Measurements from ENCODE around the gene ZFP62. TPM values are rescaled to one million over a fixed set of nuclear protein-coding genes. Genes with fewer than 3 reads are reported as not detected.

ZFP62 gene
- total and polyA plus RNA-seq, 2 of the 4 experiments (the other 2 are of a cell fraction), result 8.2 to 20.3 TPM

DNA sequence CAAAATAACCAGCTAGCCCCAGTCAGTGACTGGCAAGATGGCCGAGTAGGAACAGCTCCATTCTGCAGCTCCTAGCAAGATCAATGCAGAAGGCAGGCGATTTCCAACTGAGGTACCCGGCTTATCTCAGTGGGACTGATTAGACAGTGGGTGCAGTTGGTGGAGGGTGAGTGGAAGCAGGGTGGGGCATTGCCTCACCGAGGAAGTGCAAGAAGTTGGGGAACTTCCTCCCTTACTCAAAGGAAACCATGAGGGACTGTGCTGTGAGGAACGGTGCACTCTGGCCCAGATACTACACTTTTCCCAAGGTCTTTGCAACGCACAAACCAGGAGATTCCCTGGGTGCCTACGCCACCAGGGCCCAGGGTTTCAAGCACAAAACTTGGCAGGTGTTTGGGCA, 28.3 kb upstream of the ZFP62 start:
- Histone ChIP-seq H2BK15ac (ENCODE audit: low read depth, low read length) (no peak overlapping the region), H3K27me3 (ENCODE audit: control insufficient read depth, insufficient read depth, low read length) (no peaks in the 10 kb centered on the region), H3K79me1 (ENCODE audit: low read depth in 1 of 2, low read length in 2 of 2) (no peaks in the 10 kb centered on the region), H3K9ac (ENCODE audit: low read depth, low read length) (no peak overlapping the region), H2BK120ac (ENCODE audit: low read depth, low read length) (no peak overlapping the region), H4K8ac (ENCODE audit: low read depth in 2 of 2, low read length in 2 of 2) (no peak overlapping the region), H3K14ac (replicated peaks; ENCODE audit: low read depth, low read length) (no peak overlapping the region), H3K9me3 (ENCODE audit: control insufficient read depth, insufficient read depth, low read length) (no peaks in the 10 kb centered on the region), H3K23ac (ENCODE audit: low read depth, low read length) (no peak overlapping the region), H2AFZ (replicated peaks; ENCODE audit: low read length, poor library complexity) (no peak overlapping the region), H3K4me1 (ENCODE audit: control insufficient read depth, insufficient read depth, low read length) (no peaks in the 10 kb centered on the region), H3K56ac (ENCODE audit: extremely low read depth, insufficient read depth, low read length) (no peak overlapping the region), H2AK5ac (ENCODE audit: low read depth, low read length) (no peak overlapping the region), H2BK5ac (ENCODE audit: low read depth, low read length, poor library complexity, severe bottlenecking) (no peak overlapping the region), H3K36me3 (ENCODE audit: control insufficient read depth, insufficient read depth, low read length) (no peaks in the 10 kb centered on the region), H3K18ac (ENCODE audit: low read depth, low read length) (no peak overlapping the region), H2AK9ac (replicated peaks; ENCODE audit: low read depth, low read length, poor library complexity) (no peak overlapping the region), H3K4me2 (ENCODE audit: low read depth, low read length) (no peak overlapping the region), H3K27ac (ENCODE audit: insufficient read depth, low read length) (no peak overlapping the region), H4K20me1 (ENCODE audit: insufficient read depth, low read length) (no peaks in the 10 kb centered on the region), H3K4me3 (ENCODE audit: insufficient read depth, low read depth, low read length) (no peak overlapping the region), H3K4ac (ENCODE audit: low read depth, low read length) (no peak overlapping the region), H2BK20ac (ENCODE audit: low read depth, low read length) (no peak overlapping the region), H4K5ac (ENCODE audit: low read depth, low read length) (no peak overlapping the region), H3K9me1 (ENCODE audit: insufficient read depth, low read length) (no peaks in the 10 kb centered on the region), H4K91ac (ENCODE audit: insufficient read depth, low read depth, low read length) (no peak overlapping the region)
- ATAC-seq (ENCODE audit: low read depth) (no peak), DNase-seq (no peak)
- ChIA-PET CTCF (no interaction called here), POLR2A (ENCODE audit: unreplicated experiment) (no interaction called here)
- dilution Hi-C loops (cut with HindIII; ENCODE audit: low sequenced_read_pairs, unreplicated experiment), result no loop called here
- intact Hi-C loops (cut with micrococcal nuclease), result no loop called here
- no TSS peak for BruUV-seq (replicated peaks)
- TF ChIP-seq ELK1 (IDR thresholded peaks at IDR 0.05; ENCODE audit: borderline replicate concordance, low read depth, low read length), result no peak
- no peak for TF ChIP-seq NFE2L2 (IDR thresholded peaks at IDR 0.05; ENCODE audit: low read depth, low read length)
- TF ChIP-seq CHD1 (IDR thresholded peaks at IDR 0.05; ENCODE audit: low read depth, low read length), result no peak
- TF ChIP-seq RCOR1 (IDR thresholded peaks at IDR 0.05; ENCODE audit: insufficient replicate concordance, low read length), result no peak
- no peak for TF ChIP-seq BHLHE40 (IDR thresholded peaks at IDR 0.05; ENCODE audit: low read depth, low read length)
- no peak for TF ChIP-seq CTCF (conservative IDR thresholded peaks at IDR 0.05; ENCODE audit: low read depth, low read length)
- in situ Hi-C loops (cut with MboI; ENCODE audit: low sequenced_read_pairs), result no loop called here
- WGBS, 2 experiments (ENCODE audit: extremely low coverage in 2 of 2, insufficient read length in 1 of 2), result no CpG with 5 or more reads among the region's 7 CpGs

All from IMR-90 (cell line).